HG03045 (cell line): Measurements from ENCODE around the gene RPS6KA4.
"Not testable (repeated sequence)": the region's sequence is repeated elsewhere in the genome, so short reads cannot be mapped to it uniquely, and the experiment has no call there.

ENCODE experiments used
- ATAC-seq: cut with Tn5 transposase; IDR thresholded peaks from one replicate; pipeline ENCODE4 v1.9.1; 2021; ENCODE audit warnings: mild to moderate bottlenecking, moderate library complexity; ENCODE audit not compliant: unreplicated experiment

The RPS6KA4 gene

DNA sequence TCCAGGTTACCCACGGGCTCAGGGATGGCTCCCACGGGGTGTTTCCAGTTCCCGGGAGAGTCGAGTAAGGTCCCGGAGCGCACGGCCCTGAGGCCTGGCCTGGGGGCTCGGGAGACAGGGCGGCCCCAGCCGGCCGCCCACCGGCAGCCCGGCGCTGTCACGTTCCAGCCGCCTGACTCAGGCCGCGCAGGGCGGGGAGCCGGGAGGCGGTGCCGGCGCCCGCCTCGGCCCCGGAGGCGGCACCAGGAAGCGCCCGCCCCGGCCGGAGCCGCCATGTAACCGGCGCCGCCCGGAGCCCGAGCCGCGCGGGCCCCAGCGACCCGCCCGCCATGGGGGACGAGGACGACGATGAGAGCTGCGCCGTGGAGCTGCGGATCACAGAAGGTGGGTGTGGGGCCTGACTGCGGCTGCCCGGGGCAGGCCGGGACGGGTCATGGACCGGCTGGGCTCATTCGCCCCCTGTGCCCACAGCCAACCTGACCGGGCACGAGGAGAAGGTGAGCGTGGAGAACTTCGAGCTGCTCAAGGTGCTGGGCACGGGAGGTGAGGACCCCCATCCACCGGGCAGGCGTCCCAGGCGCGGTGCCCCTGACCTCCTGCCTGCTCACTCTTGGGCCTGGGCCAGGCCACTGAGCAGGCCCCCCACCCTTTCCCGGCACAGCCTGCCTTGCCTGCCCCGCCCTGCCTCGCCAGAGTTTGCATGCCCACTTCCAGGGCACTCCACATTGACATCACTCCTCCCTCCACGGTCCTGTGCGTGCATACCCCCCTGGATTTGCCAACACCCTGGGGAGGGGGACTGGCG lies at the start of gene RPS6KA4:
Gene RPS6KA4, plus strand, starts transcription at position 256 of the 805 bp plus-strand sequence. Its CDS starts 74 bp downstream, at position 330.
- ATAC-seq = peak; percentile 47

DNA sequence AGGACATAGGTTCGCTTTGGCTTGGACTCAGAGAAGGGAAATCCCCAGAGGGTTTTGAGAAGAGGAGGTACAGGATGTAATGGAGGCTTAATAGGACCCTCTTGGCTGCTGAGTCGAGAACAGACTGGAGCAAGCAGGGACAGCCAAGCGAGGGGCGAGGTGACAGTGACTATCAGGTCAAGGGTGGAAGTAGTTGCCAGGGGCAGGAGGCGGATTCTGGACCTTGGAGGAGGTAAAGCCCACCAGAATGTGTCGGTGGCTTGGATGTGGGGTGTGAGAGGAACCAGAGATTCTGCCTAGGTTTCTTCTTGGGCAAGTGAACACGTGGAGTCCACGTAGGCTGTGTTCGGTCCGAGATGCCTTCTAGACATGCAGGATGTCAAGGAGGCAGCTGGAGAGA lies 46.0 kb upstream of the RPS6KA4 start:
- no peak for ATAC-seq

DNA sequence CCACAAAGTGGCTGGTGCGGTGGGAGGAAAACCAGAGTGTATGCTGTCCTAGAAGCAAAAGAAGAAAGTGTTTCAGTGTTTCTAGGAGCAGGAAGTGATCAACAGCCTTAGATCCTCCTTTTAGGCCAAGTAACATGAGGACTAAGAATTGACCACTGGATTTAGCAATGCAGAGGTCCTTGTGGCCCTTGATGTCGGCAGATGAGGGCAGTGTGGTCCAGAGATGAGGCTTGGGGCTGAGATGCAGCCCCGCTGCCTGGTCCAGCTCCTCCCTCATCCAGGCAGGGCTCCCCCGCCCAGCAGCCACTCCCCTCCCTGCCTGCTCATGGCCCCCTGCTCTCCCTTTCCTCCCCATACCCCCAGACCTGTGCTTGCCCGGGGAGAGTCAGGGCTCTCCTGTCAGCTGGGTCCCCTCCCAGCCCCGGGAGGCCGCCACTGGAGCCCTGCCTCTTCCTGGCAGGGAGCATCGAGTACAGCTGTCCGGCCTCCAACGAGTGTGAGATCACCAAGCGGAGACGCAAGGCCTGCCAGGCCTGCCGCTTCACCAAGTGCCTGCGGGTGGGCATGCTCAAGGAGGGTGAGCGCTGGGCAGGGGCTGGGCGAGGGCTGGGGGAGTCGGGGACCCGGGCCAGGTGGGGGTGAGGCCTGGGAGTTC lies 45.3 kb upstream of the RPS6KA4 start:
- ATAC-seq = no peak

DNA sequence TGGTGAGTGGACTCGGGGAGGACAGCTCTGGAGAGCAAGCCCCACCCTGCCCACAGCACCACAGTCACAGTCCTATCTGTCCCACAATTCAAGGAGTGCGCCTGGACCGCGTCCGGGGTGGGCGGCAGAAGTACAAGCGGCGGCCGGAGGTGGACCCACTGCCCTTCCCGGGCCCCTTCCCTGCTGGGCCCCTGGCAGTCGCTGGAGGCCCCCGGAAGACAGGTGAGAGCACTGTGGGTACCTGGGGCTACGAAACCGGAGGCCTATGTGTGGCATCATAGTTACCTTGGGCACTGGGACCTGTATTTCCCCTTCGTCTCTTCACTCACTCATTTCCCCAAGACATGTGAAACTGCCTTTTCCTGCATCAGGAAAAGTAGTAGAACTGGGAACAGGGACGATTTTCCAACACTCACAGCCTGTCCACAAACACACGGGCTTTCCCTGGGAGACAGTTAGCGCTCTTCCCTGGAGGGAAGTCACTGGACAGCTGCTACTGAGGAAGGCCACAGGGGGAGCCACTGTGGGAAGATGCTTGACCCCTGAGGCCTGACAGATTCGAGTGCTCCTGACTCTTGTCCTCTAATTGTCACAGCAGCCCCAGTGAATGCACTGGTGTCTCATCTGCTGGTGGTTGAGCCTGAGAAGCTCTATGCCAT lies 44.7 kb upstream of the RPS6KA4 start:
- no peak for ATAC-seq

DNA sequence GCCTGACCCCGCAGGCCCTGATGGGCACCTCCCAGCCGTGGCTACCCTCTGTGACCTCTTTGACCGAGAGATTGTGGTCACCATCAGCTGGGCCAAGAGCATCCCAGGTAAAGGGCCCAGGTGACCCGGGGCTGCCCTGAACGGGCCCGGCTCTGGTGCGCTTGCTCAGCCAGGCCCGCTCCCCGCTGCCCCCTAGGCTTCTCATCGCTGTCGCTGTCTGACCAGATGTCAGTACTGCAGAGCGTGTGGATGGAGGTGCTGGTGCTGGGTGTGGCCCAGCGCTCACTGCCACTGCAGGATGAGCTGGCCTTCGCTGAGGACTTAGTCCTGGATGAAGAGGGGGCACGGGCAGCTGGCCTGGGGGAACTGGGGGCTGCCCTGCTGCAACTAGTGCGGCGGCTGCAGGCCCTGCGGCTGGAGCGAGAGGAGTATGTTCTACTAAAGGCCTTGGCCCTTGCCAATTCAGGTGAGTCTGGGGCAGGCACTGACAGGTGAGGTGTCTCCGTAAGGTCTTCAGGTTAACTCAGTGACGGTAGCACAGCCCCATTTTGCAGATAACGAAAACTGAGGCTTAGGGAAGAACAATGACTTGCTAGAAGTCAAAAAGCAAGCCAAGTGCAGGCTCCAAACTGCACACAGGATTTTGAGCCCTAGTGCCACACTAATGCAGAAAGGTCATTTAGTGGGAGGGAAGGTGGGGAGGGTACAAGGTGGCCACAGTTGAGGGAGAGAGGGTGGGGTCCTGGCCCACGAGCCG lies 44.0 kb upstream of the RPS6KA4 start:
- ATAC-seq = no peak

DNA sequence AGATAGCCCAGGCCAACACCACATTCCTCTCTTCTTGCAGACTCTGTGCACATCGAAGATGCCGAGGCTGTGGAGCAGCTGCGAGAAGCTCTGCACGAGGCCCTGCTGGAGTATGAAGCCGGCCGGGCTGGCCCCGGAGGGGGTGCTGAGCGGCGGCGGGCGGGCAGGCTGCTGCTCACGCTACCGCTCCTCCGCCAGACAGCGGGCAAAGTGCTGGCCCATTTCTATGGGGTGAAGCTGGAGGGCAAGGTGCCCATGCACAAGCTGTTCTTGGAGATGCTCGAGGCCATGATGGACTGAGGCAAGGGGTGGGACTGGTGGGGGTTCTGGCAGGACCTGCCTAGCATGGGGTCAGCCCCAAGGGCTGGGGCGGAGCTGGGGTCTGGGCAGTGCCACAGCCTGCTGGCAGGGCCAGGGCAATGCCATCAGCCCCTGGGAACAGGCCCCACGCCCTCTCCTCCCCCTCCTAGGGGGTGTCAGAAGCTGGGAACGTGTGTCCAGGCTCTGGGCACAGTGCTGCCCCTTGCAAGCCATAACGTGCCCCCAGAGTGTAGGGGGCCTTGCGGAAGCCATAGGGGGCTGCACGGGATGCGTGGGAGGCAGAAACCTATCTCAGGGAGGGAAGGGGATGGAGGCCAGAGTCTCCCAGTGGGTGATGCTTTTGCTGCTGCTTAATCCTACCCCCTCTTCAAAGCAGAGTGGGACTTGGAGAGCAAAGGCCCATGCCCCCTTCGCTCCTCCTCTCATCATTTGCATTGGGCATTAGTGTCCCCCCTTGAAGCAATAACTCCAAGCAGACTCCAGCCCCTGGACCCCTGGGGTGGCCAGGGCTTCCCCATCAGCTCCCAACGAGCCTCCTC lies 43.1 kb upstream of the RPS6KA4 start:
- ATAC-seq = not testable (repeated sequence)

DNA sequence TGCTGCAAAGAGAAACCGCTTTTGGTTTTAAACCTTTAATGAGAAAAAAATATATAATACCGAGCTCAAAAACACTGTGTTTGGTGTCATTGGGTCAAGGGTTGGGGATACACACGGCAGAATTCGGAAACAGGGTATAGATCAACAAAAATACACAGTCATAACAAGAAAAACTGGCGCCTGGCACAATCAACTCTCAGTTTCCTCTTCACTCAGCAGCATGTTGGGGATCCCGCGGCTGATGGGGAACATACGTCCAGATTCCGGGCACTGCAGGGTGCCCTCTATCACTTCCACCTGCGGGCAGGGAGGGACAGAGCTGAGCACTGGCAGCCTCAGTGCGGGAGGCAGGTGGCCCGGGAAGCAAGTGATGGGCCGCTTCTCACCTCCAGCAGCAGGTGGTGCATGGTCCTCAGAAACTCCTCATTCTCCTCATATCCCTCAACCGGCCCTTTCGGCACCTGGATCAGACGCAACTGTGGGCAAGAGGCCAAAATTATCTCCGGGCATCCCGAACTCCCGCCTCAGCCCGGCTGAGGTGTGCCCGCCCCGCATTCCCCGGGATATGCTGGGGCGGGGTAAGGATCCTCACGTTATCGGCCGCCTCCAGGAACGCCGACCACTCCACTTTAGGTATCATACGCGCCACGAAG lies 42.2 kb upstream of the RPS6KA4 start:
- ATAC-seq = peak; percentile 2

DNA sequence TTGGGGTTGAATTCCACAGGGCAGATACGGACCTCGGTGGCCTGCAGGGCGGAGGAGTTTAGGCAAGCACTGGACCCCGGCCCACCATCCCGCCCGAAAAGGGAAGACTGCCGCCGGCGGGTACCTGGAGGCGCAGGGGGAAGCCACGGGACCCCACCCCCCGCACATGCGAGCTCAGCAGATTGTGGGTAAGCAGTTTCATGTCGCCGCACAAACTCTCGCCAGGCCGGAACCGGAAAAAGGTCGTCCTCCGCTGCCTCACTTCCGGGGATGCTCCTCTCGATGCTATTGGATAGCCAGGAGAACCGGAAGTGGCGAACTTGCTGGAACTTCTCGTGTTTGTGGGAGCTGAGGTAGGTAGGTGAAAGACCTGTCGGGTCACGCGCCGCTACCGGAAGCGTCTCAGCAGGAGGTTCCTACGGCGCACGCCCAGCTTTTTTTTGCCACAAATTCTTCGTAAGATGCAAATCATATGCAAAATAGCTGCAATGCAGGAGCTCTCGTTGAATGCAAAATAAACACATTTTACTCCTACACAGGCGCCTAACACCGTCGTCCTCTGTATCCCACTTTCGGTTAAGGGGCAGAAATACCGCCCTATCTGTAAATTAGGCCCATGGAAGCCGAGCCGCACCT lies 41.5 kb upstream of the RPS6KA4 start, which contains the start of gene TRMT112:
Gene TRMT112, minus strand, starts transcription at position 235 of the 636 bp plus-strand sequence. Its CDS starts 33 bp downstream, at position 202.
- peak; percentile 65 for ATAC-seq

DNA sequence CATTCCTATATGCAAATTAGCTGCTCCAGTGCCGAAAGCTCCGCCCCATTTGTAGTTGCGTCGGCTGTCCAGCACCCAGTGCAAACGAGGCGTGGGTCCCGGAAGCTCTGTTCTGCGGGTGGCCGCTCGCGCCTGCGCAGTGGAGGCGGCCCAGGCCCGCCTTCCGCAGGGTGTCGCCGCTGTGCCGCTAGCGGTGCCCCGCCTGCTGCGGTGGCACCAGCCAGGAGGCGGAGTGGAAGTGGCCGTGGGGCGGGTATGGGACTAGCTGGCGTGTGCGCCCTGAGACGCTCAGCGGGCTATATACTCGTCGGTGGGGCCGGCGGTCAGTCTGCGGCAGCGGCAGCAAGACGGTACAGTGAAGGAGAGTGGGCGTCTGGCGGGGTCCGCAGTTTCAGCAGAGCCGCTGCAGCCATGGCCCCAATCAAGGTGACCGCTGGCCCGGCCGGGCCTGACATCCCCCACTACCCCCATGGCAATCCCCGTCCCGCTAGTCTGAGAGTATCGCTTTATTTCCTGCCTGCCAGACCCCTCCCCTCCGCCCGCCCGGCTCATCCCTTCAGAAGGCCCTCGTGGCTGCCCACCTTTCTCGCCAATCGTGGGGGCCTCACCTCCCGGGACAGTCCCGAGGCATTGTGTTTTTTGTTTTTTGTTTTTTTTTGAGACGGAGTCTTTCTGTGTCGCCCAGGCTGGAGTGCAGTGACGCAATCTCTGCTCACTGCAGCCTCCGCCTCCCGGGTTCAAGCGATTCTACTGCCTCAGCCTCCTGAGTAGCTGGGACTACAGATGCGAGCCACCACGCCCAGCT lies 40.8 kb upstream of the RPS6KA4 start, which contains the start of gene PRDX5:
Gene PRDX5, plus strand, starts transcription at position 161 of the 805 bp plus-strand sequence. Its CDS starts 95 bp downstream, at position 256.
- peak; percentile 67 for ATAC-seq

DNA sequence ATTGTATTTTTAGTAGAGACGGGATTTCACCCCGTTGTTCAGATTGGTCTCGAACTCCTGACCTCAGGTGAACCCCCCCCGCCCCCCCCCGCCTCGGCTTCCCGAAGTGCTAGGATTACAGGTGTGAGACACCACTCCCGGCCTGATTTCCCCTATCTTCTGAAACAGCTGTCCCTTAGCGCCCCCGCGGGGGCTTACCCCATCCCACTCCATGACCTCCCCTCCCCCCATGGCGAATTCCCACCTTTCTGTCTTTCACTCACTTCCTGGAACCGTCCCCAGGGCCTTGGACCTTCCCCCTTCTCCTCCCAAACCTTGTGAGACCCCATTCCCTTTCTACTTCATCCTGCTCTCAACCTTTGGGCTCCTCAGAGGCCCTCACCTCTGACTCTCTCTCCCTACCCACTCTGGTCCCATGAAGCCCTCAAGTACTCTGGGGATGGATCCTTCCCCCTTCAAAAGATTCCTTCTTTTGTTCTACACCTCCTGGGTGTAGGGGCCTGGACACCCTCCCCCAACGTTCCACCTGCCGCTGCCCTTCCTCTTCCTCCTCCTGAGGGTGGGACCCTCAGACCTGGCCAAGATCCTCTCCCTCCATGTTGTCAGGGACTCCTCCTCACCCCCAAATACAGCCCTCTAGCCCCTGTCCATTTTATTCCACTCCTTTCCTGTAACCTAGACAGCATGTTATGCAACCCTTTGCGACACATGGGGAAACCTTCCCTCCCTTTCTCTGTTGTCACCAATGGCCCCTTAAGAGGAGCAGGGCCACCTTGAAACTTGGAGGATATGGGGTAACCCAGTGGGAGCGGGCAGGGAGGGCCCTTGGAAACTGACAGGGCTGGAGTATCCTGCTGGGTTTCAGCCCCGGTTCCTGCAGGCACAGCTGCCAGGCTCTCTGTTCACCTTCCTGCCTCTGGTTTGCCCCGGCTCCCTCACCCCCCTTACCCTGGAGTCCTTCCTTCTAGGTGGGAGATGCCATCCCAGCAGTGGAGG lies 39.9 kb upstream of the RPS6KA4 start:
- ATAC-seq = no peak

DNA sequence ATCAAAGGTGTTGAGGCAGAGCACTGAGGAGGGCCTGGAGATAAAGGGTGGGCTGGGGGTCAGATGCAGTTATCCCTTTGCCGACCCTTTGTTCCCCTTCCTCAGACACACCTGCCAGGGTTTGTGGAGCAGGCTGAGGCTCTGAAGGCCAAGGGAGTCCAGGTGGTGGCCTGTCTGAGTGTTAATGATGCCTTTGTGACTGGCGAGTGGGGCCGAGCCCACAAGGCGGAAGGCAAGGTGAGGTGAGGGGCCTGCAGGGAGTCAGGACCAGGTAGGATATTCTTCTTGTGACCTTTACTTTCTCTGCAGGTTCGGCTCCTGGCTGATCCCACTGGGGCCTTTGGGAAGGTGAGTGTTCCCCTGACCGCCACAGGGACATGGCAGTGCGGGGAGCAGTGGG lies 38.4 kb upstream of the RPS6KA4 start:
- no peak for ATAC-seq

DNA sequence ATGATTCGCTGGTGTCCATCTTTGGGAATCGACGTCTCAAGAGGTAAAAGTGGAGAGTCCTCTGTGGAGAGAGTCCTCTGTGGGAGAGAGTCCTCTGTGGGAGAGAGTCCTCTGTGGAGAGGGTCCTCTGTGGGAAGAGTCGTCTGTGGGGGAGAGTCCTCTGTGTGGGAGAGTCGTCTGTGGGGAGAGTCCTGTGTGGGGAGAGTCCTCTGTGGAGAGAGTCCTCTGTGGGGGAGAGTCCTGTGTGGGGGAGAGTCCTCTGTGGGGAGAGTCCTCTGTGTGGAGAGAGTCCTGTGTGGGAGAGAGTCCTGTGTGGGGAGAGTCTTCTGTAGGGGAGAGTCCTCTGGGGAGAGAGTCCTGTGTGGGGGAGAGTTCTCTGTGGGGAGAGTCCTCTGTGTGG lies 37.9 kb upstream of the RPS6KA4 start:
- no peak for ATAC-seq

DNA sequence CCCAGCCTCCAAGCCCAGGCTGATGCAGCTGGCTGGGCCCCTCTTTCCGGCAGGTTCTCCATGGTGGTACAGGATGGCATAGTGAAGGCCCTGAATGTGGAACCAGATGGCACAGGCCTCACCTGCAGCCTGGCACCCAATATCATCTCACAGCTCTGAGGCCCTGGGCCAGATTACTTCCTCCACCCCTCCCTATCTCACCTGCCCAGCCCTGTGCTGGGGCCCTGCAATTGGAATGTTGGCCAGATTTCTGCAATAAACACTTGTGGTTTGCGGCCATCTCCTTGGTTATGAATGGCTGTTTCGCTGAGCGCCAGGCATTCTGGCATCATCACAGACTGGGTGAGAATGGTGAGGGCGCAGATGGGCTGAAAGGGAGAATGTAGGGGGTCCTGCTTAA lies 37.4 kb upstream of the RPS6KA4 start:
- ATAC-seq = no peak

DNA sequence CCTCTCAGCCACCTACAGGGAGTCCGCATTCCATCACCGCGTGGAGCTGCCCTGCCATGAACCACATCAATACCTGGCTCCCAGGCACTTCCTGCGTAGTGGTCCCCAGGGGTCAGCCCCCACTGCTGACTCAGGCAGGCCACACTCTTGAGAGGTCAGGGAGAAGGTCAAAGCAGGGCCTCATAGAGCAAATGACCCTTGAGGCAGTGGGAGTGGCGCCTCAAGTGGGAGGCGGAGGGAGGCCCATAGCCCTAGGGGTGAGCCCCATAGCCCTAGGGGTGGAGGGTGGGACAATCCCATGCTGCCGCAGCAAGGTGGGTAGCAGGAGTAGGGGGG lies 36.1 kb upstream of the RPS6KA4 start:
- no peak for ATAC-seq

DNA sequence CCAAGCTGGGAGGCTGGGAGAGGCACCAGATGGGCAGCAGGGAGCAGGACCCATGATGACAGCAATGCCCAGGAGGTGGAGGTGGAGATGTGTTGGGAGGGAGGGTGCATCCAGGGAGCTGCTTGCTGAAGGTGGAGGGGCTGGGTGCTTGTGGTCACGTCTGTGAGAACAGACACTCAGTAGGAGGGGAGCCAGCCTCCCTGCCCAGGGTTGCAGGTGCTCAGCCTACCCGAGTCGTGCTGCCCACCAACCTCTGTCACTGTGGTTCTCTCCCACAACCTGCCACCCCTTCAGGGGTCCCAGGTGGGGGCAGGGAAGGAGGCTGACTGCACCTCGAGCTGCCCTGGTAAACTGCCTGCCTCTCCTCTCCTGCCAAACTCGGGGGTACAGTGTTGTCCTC lies 35.6 kb upstream of the RPS6KA4 start:
- ATAC-seq = no peak

DNA sequence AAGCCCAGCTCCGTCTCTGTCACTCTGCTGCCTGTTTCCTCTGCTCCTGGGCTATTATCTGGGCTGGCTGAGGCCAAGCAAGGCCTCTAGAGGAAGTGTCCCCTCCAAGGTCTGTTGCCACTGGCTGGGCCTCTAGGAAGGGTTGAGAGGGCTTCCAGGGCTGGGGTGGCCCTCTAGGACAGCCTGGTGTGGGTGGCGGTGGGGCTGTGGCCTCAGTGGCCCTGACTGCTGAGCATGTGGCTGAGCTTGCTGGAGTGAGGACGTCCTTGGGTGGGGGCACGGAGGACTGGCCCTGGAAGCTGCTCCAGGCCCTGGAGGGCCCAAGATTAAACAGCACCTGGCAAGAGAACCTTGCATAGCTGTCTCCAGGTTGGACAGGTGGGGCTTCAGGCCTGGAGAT lies 35.0 kb upstream of the RPS6KA4 start:
- ATAC-seq = not testable (repeated sequence)
